Spleen (tissue), 11 donors: ENCODE results near the gene SPACA6. TPM values are rescaled to one million over a fixed set of nuclear protein-coding genes. Genes with fewer than 3 reads are reported as not detected.
A peak's percentile ranks its signal among the peaks of the same experiment; 100 is the strongest.

Experiments used
- DNase-seq: peaks from one replicate; pipeline ENCODE4 v3.0.0-alpha.2; 2020
- H3K27ac ChIP-seq, 8 donors: fragments of 200-600 bp; sonication (generic) in 7 of 8; 1 replicate in 4 of 8; 2 replicates in 4 of 8; pipeline versions ENCODE4 v1.5.0 to v1.8.0; 2016 to 2021; ENCODE audit warnings: inconsistent platforms in 4 of 8, mild to moderate bottlenecking in 4 of 8, moderate library complexity in 1 of 8
- H3K27me3 ChIP-seq, 7 donors: fragments of 200-600 bp; sonication (generic) in 6 of 7; replicated peaks in 1 of 7; 1 replicate in 4 of 7; 2 replicates in 3 of 7; pipeline versions ENCODE4 v1.5.0 to v1.8.0; 2016 to 2021; ENCODE audit warnings: inconsistent platforms in 3 of 7, mild to moderate bottlenecking in 1 of 7
- H3K36me3 ChIP-seq, 6 donors: fragments of 200-600 bp; sonication (generic) in 5 of 6; 1 replicate in 4 of 6; 2 replicates in 2 of 6; pipeline versions ENCODE4 v1.5.0 to v1.8.0; 2016 to 2021; ENCODE audit warnings: inconsistent platforms in 2 of 6
- H3K4me1 ChIP-seq, 6 donors: fragments of 200-600 bp; sonication (generic) in 5 of 6; 1 replicate in 3 of 6; 2 replicates in 3 of 6; pipeline versions ENCODE4 v1.5.0 to v1.8.0; 2016 to 2021; ENCODE audit warnings: inconsistent platforms in 3 of 6
- H3K4me3 ChIP-seq, 8 donors: fragments of 200-600 bp; sonication (generic) in 7 of 8; 1 replicate in 4 of 8; 2 replicates in 4 of 8; pipeline versions ENCODE4 v1.5.0 to v1.8.0; 2016 to 2021; ENCODE audit warnings: inconsistent platforms in 4 of 8, mild to moderate bottlenecking in 4 of 8, moderate library complexity in 2 of 8
- H3K9me3 ChIP-seq, 8 donors: fragments of 200-600 bp; sonication (generic) in 7 of 8; 1 replicate in 4 of 8; 2 replicates in 4 of 8; pipeline versions ENCODE4 v1.5.0 to v1.8.0; 2016 to 2021; ENCODE audit warnings: inconsistent platforms in 4 of 8
- POLR2A ChIP-seq, 3 donors: fragments of 450-650 bp; IDR thresholded peaks; one replicate each; pipeline ENCODE4 v1.5.1; 2017; ENCODE audit warnings: antibody characterized with exemption in 3 of 3, mild to moderate bottlenecking in 1 of 3
- POLR2AphosphoS5 ChIP-seq, 3 donors: sonication (generic); formaldehyde crosslinking; IDR thresholded peaks; one replicate each; pipeline ENCODE4 v1.5.1; 2017; ENCODE audit warnings: antibody characterized with exemption in 3 of 3
- WGBS, 5 donors: extraction: QIAGEN DNeasy Blood & Tissue Kit in 3 of 5; methylation state at CpG; one replicate each; pipeline versions ENCODE4 v1.1.5 to v1.1.7; 2013 to 2018; 5-methylcytosine and 5-hydroxymethylcytosine counted together
- intact Hi-C: fragments of 100-400 bp; cut with DNase I; formaldehyde crosslinking; loops from one replicate; pipeline ENCODE4 v1.15.0; 2023; ENCODE audit warnings: low total_unique reads
- polyA plus RNA-seq, 3 donors: library from polyadenylated mRNA; stranded (reverse); fragments of 200-250 nt; gene quantifications; one replicate each; pipeline ENCODE4 v1.2.1, GENCODE V29; 2013
- total RNA-seq, 7 donors: library from RNA; depleted of rRNA in 3 of 7; stranded (reverse); fragments of >200 nt in 3 of 7; fragmentation: NEBNext Ultra II Directional in 4 of 7; extraction: Animal tissue kit (Norgen Biotek cat#: 25700) in 4 of 7; gene quantifications; one replicate each; pipeline versions ENCODE4 v1.1.0 to v1.2.1, GENCODE V29; 2016 to 2021
- TF ChIP-seq, protein P1 (sequence below), 11 experiments: fragments of 200-600 bp in 7 of 11; fragments of 450-650 bp in 4 of 11; sonication (generic) in 4 of 11; IDR thresholded peaks in 8 of 11; conservative IDR thresholded peaks in 3 of 11; 1 replicate in 7 of 11; 2 replicates in 4 of 11; pipeline versions ENCODE4 v1.4.0 to v1.8.0; 2016 to 2021; ENCODE audit warnings: antibody characterized with exemption in 11 of 11, inconsistent platforms in 4 of 11, mild to moderate bottlenecking in 1 of 11
- donor health status: healthy with polysubstance abuse.
- donor health status: DM: no; HTN: no; CAD: no; lungs with moderate emphysema.
- donor health status: DM: no; HTN: no; CAD: no.
- donor health status: Bipolar disorder and iron deficiency.
- donor health status: healthy.
- donor health status: DM: no; HTN: no; CAD: no.
- donor health status: DM: yes; HTN: yes; CAD: no.

The SPACA6 gene
- total and polyA plus RNA-seq, 10 donors: 9.6 to 44.2 (median 20.2) TPM

DNA sequence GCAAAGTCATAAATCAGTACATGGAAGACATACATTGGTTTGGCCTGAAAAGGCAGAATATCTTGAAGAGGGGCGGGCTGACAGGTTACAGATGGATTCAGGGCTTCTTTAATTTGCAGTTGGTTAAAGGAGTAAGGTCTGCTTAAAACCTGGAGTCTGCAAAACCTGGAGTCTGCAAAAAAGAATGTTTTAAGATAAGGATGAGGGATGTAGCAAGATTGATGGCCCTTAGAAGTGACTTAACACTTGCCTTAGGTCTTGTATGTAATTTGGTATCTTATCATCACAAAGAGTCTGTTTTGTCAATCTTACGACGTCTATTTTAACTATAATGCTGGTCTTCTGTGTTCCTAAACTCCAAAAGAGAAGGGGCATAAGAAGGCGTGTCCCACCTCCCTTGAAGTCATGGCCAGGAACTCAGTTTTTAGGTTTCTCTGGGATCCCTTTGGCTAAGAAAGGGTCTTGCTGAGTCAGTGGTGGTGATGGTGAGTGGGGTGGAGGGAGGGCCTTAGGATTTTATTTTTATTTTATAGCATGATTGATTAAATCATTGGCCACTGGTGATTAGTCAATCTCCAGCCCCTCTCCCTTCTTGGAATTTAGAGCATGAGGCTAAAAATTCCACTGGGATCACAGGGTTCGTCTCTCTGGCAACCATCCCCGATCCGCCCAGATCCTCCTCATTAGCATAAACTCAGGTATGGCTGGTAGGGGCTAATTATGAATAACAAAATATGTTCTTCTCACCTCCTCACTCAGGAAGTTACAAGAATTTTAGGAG lies 40.8 kb downstream of the SPACA6 start:
- Histone ChIP-seq H3K36me3 (no peaks in the 10 kb centered on the region), H3K9me3 (peaks cover 0 to 27% (median 14%) of the 10 kb centered on the region in 8 donors), H3K4me3 (no peak overlapping the region), H3K4me1 (peaks cover 0 to 19% (median 0%) of the 10 kb centered on the region in 6 donors), H3K27ac (peak overlapping the region in 1 of 8 donors; percentile 91), H3K27me3 (peaks cover 0 to 64% (median 0%) of the 10 kb centered on the region in 7 donors)
- DNase-seq: no peak
- WGBS, 5 donors: 66 to 81% (median 77%) methylated on average over 7 of the region's 7 CpGs
- intact Hi-C loops: no loop called here
- TF ChIP-seq, protein P1, sequence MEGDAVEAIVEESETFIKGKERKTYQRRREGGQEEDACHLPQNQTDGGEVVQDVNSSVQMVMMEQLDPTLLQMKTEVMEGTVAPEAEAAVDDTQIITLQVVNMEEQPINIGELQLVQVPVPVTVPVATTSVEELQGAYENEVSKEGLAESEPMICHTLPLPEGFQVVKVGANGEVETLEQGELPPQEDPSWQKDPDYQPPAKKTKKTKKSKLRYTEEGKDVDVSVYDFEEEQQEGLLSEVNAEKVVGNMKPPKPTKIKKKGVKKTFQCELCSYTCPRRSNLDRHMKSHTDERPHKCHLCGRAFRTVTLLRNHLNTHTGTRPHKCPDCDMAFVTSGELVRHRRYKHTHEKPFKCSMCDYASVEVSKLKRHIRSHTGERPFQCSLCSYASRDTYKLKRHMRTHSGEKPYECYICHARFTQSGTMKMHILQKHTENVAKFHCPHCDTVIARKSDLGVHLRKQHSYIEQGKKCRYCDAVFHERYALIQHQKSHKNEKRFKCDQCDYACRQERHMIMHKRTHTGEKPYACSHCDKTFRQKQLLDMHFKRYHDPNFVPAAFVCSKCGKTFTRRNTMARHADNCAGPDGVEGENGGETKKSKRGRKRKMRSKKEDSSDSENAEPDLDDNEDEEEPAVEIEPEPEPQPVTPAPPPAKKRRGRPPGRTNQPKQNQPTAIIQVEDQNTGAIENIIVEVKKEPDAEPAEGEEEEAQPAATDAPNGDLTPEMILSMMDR (IDR thresholded peaks at IDR 0.05 in 8 of 11, conservative IDR thresholded peaks at IDR 0.05 in 3 of 11): no peak
- TF ChIP-seq POLR2AphosphoS5 (IDR thresholded peaks at IDR 0.05): no peak
- TF ChIP-seq POLR2A (IDR thresholded peaks at IDR 0.05): no peak

DNA sequence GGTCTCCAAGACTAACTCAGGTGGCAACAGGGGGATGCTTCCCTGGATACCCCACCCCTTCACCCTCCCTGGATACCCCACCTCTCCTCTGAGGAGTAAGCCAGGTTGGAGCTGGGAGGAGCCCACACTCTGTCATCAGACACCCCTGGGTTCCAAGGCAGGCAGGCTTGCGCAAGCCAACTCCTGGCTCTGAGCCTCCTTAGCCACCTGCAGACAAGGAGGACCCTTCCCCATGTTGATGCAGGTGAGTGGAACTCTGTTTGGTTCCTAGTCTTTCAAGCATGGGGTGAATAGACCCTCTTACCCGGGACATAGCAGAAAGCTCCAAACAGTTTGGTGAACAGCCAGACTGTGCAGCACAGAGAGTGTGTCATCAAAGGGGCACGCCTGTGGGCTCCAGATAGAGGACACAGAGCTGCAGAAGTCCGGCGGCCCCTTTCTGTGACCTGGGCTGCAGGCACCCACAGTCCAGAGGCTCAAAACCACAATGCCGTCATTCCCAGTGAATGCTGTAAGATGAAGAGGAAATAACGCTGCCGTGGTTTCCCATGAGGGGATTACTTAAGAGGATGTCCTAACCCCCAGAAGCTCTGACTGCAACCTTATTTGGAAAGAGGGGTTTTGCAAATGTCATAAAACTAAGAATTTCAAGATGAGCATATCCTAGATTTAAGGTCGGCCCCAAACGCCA lies 42.8 kb downstream of the SPACA6 start:
- intact Hi-C loops: no loop called here
- 22 to 43% (median 29%) methylated on average over 10 of the region's 10 CpGs for WGBS, 5 donors
- peaks cover 0 to 36% (median 0%) of the 10 kb centered on the region in 6 donors for H3K4me1 ChIP-seq
- H3K27ac ChIP-seq: peak overlapping the region in 7 of 8 donors; percentile 48 to 91 (median 70)
- peaks cover 0 to 13% (median 6%) of the 10 kb centered on the region in 8 donors for H3K9me3 ChIP-seq
- H3K27me3 ChIP-seq: peaks cover 0 to 51% (median 0%) of the 10 kb centered on the region in 7 donors
- TF ChIP-seq POLR2A (IDR thresholded peaks at IDR 0.05): no peak
- TF ChIP-seq POLR2AphosphoS5 (IDR thresholded peaks at IDR 0.05): peak; percentile 28 to 84 (median 51)
- TF ChIP-seq, protein P1 (IDR thresholded peaks at IDR 0.05 in 8 of 11, conservative IDR thresholded peaks at IDR 0.05 in 3 of 11): peak in 1 of 11 experiments; percentile 16
- DNase-seq: peak; percentile 90
- H3K36me3 ChIP-seq: no peaks in the 10 kb centered on the region
- H3K4me3 ChIP-seq: peak overlapping the region in 1 of 8 donors; percentile 55

DNA sequence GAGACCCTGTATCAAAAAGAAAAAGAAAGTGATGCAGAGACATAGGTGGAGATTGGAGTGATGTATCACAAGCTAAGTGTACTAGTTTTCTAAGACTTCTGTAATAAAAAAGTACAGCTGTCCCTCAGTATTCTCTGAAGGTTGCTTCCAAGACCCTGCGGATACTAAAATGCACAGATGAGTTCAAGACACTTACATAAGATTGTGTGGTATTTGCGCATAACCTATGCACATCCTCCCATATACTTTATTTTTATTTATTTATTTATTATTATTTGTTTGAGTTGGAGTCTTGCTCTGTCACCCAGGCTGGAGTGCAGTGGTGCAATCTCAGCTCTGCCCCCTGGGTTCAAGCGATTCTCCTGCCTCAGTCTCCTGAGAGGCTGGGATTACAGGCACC lies 44.3 kb downstream of the SPACA6 start:
- Histone ChIP-seq H3K4me1 (peaks cover 0 to 45% (median 0%) of the 10 kb centered on the region in 6 donors), H3K27ac (peak overlapping the region in 2 of 8 donors; percentile 88 to 91), H3K9me3 (no peaks in the 10 kb centered on the region), H3K4me3 (peak overlapping the region in 1 of 8 donors; percentile 55), H3K36me3 (peaks cover 0 to 3% (median 0%) of the 10 kb centered on the region in 6 donors), H3K27me3 (peaks cover 0 to 43% (median 0%) of the 10 kb centered on the region in 7 donors)
- intact Hi-C loops: no loop called here
- DNase-seq: no peak
- TF ChIP-seq POLR2AphosphoS5 (IDR thresholded peaks at IDR 0.05): no peak
- no peak for TF ChIP-seq POLR2A (IDR thresholded peaks at IDR 0.05)
- TF ChIP-seq, protein P1 (IDR thresholded peaks at IDR 0.05 in 8 of 11, conservative IDR thresholded peaks at IDR 0.05 in 3 of 11): no peak
- WGBS, 5 donors: 89 to 96% (median 94%) methylated on average over 3 of the region's 3 CpGs
